Peyer's patch (tissue), 4 donors: ENCODE measurements around the gene BLOC1S5.

Experiments
- POLR2A ChIP-seq, 2 donors: fragments of 450-650 bp; IDR thresholded peaks; one replicate each; pipeline ENCODE4 v1.5.1; 2017; ENCODE audit warnings: antibody characterized with exemption in 2 of 2, mild to moderate bottlenecking in 2 of 2, moderate library complexity in 2 of 2
- TF ChIP-seq, protein P1 (sequence below), 6 experiments: fragments of 450-650 bp in 4 of 6; fragments of 200-600 bp in 2 of 6; sonication (generic) in 1 of 6; IDR thresholded peaks; one replicate each; pipeline ENCODE4 v1.5.1; 2017 to 2019; ENCODE audit warnings: antibody characterized with exemption in 6 of 6, mild to moderate bottlenecking in 3 of 6, moderate library complexity in 1 of 6

DNA sequence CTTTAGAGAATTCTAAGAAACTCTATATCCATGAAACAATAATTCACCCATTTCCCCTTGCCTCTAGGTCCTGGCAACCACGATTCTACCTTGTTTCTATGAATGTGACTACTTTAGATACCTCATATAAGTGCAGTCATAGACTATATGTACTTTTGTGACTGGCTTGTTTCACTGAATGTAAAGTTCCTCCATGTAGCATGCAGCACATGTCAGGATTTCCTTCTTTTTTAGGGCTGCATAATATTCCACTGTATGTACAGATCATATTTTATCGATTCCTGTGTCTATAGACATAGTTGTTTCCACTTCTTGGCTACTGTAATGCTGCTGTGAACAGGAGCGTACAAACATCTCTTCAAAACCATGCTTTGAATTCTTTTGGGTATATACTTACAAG lies 26.5 kb upstream of the BLOC1S5 start:
- TF ChIP-seq, protein P1, sequence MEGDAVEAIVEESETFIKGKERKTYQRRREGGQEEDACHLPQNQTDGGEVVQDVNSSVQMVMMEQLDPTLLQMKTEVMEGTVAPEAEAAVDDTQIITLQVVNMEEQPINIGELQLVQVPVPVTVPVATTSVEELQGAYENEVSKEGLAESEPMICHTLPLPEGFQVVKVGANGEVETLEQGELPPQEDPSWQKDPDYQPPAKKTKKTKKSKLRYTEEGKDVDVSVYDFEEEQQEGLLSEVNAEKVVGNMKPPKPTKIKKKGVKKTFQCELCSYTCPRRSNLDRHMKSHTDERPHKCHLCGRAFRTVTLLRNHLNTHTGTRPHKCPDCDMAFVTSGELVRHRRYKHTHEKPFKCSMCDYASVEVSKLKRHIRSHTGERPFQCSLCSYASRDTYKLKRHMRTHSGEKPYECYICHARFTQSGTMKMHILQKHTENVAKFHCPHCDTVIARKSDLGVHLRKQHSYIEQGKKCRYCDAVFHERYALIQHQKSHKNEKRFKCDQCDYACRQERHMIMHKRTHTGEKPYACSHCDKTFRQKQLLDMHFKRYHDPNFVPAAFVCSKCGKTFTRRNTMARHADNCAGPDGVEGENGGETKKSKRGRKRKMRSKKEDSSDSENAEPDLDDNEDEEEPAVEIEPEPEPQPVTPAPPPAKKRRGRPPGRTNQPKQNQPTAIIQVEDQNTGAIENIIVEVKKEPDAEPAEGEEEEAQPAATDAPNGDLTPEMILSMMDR (IDR thresholded peaks at IDR 0.05), result no peak
- no peak for TF ChIP-seq POLR2A (IDR thresholded peaks at IDR 0.05)
